ENCODE measurements around the gene MS4A8. TPM values are rescaled to one million over a fixed set of nuclear protein-coding genes. Genes with fewer than 3 reads are reported as not detected.
"Not testable (repeated sequence)": the region's sequence is repeated elsewhere in the genome, so short reads cannot be mapped to it uniquely, and the experiment has no call there.

Gene MS4A8
- total RNA-seq, 1 experiment from 2014 or later, result not detected

DNA sequence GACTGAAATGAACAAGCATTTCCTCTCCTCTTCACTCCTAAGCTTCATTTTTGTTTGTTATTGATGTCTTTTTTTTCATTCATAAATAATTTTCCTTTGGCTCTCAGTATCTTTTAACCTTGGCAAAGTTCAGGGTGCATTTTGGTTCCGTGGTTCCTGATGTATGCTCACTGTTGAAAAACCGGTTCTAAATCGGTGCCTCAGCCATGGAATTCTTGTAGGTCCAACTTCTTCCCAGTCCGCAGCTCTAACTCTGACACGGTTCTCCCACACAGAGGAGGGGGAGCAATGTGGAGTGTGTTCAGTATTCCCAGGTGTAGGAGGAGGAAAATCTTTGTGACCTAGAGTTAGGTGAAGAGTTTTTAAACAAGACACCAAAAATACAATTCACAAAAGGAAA lies 44.7 kb downstream of the MS4A8 start:
- Histone ChIP-seq H3K27me3 (ENCODE audit: control insufficient read depth, insufficient read depth, low read length) (no peaks in the 10 kb centered on the region), H3K4me3 (ENCODE audit: insufficient read depth, low read depth, low read length) (no peak overlapping the region), H3K36me3 (replicated peaks; ENCODE audit: control insufficient read depth, insufficient read depth, low read length) (no peaks in the 10 kb centered on the region)
- no peak for DNase-seq

DNA sequence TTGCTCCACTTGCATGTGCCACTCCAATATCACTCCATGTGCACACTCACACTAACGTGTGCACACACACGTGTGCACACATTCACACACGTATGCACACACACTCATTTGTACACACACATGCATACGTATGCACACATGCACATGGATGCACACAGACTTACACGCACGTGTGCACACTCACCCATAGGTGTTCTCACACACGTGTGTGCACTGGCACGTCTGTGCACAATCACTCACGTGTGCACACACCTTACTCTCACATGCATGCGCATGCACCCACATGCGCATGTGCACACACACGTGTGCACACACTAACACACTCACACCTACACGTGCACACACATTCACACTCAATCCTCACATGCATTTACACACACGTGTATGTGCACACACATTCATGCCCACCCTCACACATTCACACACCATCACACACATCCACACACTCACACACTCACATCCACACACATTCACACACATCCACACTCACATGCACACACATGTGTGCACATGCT lies 48.0 kb downstream of the MS4A8 start:
- no peak for DNase-seq
- H3K36me3 ChIP-seq (replicated peaks; ENCODE audit: control insufficient read depth, insufficient read depth, low read length), result no peaks in the 10 kb centered on the region
- no peak overlapping the region for H3K4me3 ChIP-seq (ENCODE audit: insufficient read depth, low read depth, low read length)
- H3K27me3 ChIP-seq (ENCODE audit: control insufficient read depth, insufficient read depth, low read length), result no peaks in the 10 kb centered on the region

DNA sequence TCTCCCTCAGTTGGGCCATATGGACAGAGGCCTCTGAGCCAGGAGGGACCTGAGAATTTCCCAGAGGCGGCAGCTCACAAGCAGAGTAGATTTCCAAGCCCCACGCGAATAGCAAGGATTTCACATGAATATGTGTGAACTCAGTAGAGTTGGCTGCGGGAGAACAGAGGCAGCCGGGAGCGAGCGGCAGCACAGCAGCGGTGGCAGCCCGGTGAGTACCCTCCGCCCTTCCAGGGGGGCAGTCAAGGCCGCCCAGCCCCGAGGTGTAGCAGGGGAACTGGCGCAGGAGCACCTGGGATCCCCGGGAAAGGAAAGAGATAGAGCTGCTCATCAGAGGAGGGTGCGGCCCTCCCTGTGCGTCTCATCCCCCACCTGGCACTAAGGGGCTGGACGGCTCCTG lies 48.8 kb downstream of the MS4A8 start:
- H3K27me3 ChIP-seq (ENCODE audit: control insufficient read depth, insufficient read depth, low read length), result no peaks in the 10 kb centered on the region
- no peak overlapping the region for H3K4me3 ChIP-seq (ENCODE audit: insufficient read depth, low read depth, low read length)
- no peaks in the 10 kb centered on the region for H3K36me3 ChIP-seq (replicated peaks; ENCODE audit: control insufficient read depth, insufficient read depth, low read length)
- peak; percentile 41 for DNase-seq

DNA sequence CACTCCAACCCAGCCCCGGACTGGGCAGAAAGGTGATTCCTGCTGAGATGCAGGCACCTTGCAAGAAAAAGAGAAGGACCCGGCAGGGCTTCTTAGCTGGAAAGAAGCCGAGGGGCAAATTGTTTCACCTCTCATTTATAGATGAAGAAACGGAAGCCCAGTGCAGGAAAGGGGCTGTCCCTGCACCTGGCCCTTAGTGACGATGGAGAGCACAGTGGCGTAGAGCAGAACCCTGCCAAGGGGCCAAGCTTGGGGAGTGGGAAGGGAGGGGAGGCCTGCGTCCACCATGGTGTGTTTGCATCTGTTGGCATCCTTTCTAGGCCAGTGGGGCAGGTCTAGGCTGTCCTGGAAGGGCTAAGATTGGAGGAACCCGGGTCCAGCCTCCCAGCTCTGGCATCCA lies 49.4 kb downstream of the MS4A8 start:
- no peaks in the 10 kb centered on the region for H3K36me3 ChIP-seq (replicated peaks; ENCODE audit: control insufficient read depth, insufficient read depth, low read length)
- H3K4me3 ChIP-seq (ENCODE audit: insufficient read depth, low read depth, low read length), result no peak overlapping the region
- DNase-seq, result no peak
- no peaks in the 10 kb centered on the region for H3K27me3 ChIP-seq (ENCODE audit: control insufficient read depth, insufficient read depth, low read length)

DNA sequence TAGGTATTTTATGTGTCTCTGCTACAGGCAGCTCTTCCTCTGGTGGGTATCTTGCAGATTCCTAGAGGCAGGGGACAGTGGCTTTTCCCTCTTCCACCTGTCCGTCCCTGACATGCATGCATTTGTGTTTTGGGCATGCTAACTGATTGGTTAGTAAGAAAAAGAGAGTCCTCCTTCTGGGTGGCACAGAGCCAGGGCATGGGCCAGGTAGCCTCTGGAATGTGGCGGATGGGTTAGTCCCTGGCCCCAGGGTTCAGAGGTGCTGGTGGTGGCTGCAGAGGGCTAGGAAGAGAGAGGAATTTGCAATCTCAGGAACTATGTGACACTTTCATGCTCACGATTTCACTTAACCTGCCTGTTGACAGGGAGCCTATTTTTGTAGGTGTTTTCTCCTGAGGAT lies 51.5 kb downstream of the MS4A8 start:
- Histone ChIP-seq H3K4me3 (ENCODE audit: insufficient read depth, low read depth, low read length) (no peak overlapping the region), H3K27me3 (ENCODE audit: control insufficient read depth, insufficient read depth, low read length) (no peaks in the 10 kb centered on the region), H3K36me3 (replicated peaks; ENCODE audit: control insufficient read depth, insufficient read depth, low read length) (no peaks in the 10 kb centered on the region)
- no peak for DNase-seq

DNA sequence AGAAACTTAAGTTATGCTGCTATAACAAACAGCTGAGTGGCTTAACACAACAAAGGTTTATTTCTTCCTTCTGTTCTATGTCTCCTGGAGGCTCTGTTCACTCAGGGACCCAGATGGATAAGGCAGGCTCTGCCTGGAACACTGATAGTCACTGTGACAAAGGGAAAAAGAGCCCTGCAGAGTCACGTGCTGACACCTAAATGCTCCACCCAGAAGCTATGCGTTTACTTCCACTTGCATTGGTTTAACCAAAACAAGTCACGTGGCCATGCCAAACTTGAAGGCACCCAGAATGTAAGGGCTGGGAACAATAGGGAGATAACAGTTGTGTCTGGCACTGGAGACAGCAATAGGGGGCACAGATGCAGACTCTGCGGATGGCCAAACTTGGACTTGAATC lies 53.9 kb downstream of the MS4A8 start:
- Histone ChIP-seq H3K4me3 (ENCODE audit: insufficient read depth, low read depth, low read length) (no peak overlapping the region), H3K27me3 (ENCODE audit: control insufficient read depth, insufficient read depth, low read length) (no peaks in the 10 kb centered on the region), H3K36me3 (replicated peaks; ENCODE audit: control insufficient read depth, insufficient read depth, low read length) (no peaks in the 10 kb centered on the region)
- no peak for DNase-seq

DNA sequence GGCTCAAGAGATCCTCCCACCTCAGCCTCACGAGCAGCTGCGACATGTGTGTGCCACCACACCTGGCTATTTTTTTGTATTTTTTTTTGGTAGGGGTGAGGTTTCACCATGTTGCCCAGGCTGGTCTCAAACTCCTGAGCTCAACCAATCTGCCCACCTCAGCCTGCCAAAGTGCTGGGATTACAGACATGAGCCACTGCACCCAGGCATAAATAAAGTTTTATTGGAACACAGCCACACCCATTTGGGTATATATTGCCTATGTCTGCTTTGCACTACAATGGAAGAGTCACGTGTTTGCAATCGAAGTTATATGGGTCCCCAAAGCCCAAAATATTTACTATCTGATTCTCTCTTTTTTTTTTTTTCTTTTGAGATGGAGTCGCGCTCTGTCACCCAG lies 55.5 kb downstream of the MS4A8 start:
- no peak for DNase-seq
- H3K4me3 ChIP-seq (ENCODE audit: insufficient read depth, low read depth, low read length), result no peak overlapping the region
- H3K27me3 ChIP-seq (ENCODE audit: control insufficient read depth, insufficient read depth, low read length), result no peaks in the 10 kb centered on the region
- no peaks in the 10 kb centered on the region for H3K36me3 ChIP-seq (replicated peaks; ENCODE audit: control insufficient read depth, insufficient read depth, low read length)

DNA sequence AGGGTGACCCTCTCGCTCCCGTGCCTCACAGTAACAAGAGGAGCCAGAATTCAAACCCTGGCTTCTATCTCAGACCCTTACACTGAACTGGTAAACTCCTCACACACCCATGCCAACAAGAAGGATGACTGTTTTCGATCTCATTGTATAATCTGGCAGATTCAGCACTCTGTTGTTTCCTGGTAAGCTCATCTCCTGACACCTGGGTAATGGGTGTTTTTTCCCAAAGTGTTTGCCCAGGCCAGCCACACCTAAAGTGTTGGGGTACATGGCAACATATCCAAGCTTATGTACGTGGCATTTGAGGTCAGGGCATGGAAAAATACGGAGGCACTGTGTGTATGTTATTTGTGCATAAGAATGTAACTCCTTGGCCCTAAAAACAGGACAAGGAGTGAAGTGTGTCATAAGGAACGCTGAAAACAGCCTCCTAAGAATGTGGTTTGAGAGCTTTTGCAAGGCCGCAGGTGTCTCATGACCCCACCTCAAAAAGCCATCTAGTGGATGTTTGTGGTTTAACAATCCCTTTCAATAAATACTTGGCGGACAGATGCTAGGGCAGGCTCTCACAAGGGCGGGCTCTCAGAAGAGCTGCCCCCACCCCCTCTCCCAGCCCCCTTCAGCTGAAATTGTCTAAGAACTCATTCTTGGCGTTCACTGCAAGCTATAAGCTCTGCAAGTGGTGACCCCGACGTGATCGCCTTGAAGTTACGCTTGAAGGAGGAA lies 57.1 kb downstream of the MS4A8 start, which contains the start of gene MS4A15:
TSS of gene MS4A15 (plus strand) at position 561 of the 726 bp plus-strand sequence. CDS start 6,867 bp downstream, outside the sequence.
- DNase-seq, result peak; percentile 82
- H3K36me3 ChIP-seq (replicated peaks; ENCODE audit: control insufficient read depth, insufficient read depth, low read length), result no peaks in the 10 kb centered on the region
- no peak within 1 kb of the TSS for H3K4me3 ChIP-seq (ENCODE audit: insufficient read depth, low read depth, low read length)
- no peaks in the 10 kb centered on the region for H3K27me3 ChIP-seq (ENCODE audit: control insufficient read depth, insufficient read depth, low read length)

DNA sequence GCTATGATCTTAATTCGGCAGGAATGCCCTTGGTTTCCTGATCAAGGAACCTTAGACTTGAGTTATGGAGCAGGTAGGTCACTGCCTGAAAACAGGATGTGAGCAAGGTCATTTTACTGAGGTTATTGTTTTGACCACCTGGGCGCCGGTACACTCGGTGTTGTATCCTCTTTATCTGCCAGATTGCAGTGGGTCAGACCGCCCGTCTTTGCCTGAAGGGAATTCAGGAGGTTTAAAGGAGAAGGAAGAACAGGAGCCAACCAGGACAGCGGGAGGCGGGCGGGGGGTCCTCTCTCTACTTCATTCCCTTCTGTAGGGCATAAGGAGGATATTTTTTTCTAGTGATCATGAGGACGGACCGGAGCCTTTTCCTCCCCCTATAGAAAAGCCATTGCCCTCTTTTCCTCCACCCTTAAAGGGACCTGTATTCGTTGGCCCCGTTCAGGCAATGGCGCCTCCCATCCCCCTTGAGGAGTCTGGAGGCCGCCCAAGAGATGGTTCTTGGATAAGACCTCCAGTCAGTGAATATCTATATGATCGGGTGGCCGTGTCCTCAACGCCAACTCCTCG lies 57.9 kb downstream of the MS4A8 start:
- H3K36me3 ChIP-seq (replicated peaks; ENCODE audit: control insufficient read depth, insufficient read depth, low read length), result no peaks in the 10 kb centered on the region
- no peaks in the 10 kb centered on the region for H3K27me3 ChIP-seq (ENCODE audit: control insufficient read depth, insufficient read depth, low read length)
- no peak overlapping the region for H3K4me3 ChIP-seq (ENCODE audit: insufficient read depth, low read depth, low read length)
- DNase-seq, result no peak

DNA sequence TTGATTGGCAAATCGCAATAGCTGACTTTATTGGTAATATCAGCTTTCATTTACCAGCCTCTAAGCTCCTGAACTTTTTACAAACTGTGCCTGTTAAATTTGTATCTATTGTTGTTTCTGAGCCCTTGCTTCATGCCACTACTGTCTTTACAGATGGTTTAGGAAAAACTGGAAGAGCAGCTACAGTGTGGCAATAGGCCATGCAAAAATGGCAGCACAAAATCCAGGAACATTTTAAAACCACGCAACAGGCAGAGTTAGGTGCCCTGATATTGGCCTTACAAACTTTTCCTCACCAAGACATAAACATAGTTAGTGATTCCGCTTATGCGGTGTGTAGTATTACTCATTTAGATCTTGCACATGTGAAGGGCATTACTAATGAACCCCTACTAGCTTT lies 59.3 kb downstream of the MS4A8 start:
- H3K4me3 ChIP-seq (ENCODE audit: insufficient read depth, low read depth, low read length); DNase-seq; H3K36me3 ChIP-seq (replicated peaks; ENCODE audit: control insufficient read depth, insufficient read depth, low read length): not testable (repeated sequence)

DNA sequence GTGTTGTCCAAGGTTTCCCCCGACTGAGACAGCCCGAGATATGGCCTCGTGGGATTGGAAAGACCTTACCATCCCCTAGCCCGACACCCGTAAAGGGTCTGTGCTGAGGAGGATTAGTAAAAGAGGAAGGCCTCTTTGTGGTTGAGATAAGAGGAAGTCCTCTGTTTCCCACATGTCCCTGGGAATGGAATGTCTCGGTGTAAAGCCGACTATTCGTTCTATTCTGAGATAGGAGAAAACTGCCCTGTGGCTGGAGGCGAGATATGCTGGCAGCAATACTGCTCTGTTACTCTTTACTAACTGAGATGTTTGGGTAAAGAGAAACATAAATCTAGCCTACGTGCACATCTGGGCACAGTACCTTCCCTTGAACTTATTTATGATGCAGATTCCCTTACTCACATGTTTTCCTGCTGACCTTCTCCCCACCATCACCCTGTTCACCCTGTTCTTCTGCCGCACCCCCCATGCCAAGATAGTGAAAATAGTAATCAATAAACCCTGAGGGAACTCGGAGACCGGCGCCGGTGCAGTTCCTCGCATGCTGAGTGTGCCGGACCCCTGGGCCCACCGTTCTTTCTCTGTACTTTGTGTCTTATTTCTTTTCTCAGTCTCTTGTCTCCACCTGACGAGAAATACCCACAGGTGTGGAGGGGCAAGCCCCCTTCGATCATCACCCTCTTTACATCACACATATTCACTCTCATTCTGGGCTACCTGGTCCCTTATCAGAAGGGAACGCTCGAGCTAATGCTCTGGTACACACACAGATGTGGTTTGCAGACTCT lies 60.2 kb downstream of the MS4A8 start:
- H3K36me3 ChIP-seq (replicated peaks; ENCODE audit: control insufficient read depth, insufficient read depth, low read length); DNase-seq; H3K27me3 ChIP-seq (ENCODE audit: control insufficient read depth, insufficient read depth, low read length); H3K4me3 ChIP-seq (ENCODE audit: insufficient read depth, low read depth, low read length): not testable (repeated sequence)

More for the DNA sequence above, 59.3 kb downstream of the MS4A8 start:
- H3K27me3 ChIP-seq (ENCODE audit: control insufficient read depth, insufficient read depth, low read length), result not testable (repeated sequence)

DNA sequence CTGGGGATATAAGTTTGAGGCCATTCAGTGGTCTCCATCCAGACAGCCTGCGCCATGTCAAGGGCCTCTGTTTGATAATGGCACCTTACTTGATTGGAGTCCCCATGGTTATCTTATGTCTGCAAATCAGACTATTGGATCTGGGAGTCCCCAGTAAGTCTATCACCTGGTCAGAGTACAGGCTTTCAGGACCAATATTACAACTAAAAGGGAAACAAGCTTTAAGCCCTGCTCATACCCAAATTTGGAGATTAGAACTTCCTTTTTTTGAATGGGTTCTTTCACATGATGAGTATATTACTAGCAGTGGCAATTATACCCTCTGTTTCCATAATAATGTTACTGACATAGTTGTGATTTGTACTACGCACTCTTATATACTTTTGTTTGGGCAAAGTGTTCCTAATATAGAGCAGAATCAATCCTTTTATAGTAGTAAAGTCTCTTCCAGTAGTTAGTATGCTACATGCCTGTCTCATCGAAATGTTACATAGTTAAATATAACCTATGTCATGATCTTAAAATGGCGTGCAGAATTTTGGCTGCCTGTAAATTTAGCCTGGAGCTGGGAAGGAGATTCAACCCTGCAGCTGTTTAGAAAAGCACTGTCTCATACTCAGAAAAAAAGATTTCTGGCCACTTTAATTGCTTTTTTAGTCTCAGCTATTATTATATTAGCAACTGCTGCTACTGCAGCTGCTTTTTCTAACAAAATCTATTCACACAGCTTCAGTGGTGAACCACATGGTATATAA lies 62.2 kb downstream of the MS4A8 start:
- Histone ChIP-seq H3K36me3 (replicated peaks; ENCODE audit: control insufficient read depth, insufficient read depth, low read length) (no peaks in the 10 kb centered on the region), H3K27me3 (ENCODE audit: control insufficient read depth, insufficient read depth, low read length) (no peaks in the 10 kb centered on the region), H3K4me3 (ENCODE audit: insufficient read depth, low read depth, low read length) (no peak overlapping the region)
- no peak for DNase-seq

DNA sequence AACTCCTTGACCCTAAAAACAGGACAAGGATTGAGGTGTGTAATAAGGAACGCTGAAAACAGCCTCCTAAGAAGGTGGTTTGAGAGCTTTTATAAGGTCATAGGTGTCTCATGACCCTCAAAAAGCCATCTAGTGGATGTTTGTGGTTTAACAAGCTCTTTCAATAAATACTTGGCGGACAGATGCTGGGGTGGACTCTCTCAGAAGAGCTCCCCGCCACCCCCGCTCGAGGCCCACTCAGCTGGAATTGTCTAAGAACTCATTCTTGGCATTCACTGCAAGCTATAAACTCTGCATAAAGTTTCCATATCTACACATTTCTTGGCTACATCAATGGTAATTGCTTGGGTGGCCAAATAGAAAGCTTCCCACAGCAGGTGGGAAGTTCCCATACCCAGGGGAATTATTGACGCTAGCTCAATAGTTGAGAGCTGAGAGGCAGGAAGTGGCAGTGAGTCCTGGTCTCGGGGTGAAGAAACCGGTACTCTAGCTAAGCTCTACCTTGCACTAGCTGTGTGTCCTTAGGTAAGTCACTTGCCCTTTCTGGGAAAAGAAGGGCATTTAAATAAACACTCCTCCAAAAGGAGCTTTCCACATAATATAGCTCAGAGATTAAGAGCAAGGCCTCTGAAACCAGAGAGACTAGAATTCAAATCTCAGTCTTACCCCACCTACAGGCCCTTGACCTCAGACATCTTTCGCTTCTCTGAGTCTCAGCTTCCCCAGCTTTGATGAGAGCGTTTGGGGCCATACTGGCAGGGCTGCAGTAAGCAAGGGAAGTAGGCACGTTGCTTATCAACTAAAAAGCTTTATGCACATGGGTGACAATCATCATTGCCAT lies 63.7 kb downstream of the MS4A8 start:
- Histone ChIP-seq H3K36me3 (replicated peaks; ENCODE audit: control insufficient read depth, insufficient read depth, low read length) (no peaks in the 10 kb centered on the region), H3K27me3 (ENCODE audit: control insufficient read depth, insufficient read depth, low read length) (no peaks in the 10 kb centered on the region), H3K4me3 (ENCODE audit: insufficient read depth, low read depth, low read length) (no peak overlapping the region)
- peak; percentile 71 for DNase-seq

All from H7 (cell line).